GM19099 (cell line): Measurements from ENCODE around the gene AK8.

Experiments used
- POLR2A ChIP-seq: IDR thresholded peaks from 3 replicates; pipeline ENCODE4 v1.6.1; 2011; ENCODE audit warnings: low read depth; ENCODE audit not compliant: insufficient read length; ENCODE audit errors: extremely low read depth

The AK8 gene, protein sequence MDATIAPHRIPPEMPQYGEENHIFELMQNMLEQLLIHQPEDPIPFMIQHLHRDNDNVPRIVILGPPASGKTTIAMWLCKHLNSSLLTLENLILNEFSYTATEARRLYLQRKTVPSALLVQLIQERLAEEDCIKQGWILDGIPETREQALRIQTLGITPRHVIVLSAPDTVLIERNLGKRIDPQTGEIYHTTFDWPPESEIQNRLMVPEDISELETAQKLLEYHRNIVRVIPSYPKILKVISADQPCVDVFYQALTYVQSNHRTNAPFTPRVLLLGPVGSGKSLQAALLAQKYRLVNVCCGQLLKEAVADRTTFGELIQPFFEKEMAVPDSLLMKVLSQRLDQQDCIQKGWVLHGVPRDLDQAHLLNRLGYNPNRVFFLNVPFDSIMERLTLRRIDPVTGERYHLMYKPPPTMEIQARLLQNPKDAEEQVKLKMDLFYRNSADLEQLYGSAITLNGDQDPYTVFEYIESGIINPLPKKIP

GRCh38 chr9:132877824-132878694 is at the start of gene AK8:
TSS of gene AK8 (minus strand) at chr9:132878284. CDS start at chr9:132878255, 29 bp downstream.
- TF ChIP-seq POLR2A = peak; percentile 50

DNA sequence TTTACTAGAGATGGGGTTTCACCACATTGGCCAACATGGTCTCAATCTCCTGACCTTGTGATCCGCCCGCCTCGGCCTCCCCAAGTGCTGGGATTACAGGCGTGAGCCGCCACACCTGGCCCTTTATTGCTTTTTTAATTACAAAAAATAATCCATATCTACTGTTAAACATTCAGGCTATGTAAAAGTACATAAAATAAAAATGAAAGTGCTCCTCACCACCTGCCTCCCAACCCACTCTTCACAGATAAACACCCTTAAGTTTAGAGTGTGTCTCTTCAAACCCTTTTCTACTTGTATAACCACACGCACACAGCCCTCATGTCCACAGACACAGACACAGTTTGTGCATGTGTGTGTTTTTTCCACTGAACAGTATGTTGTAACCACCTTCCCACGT is 49.6 kb upstream of the AK8 start:
- no peak for TF ChIP-seq POLR2A

GRCh38 chr9:132923346-132923902 is 45.3 kb upstream of the AK8 start:
- no peak for TF ChIP-seq POLR2A

- no peak for TF ChIP-seq POLR2A
These were observed 41.7 kb upstream of the AK8 start for GRCh38 chr9:132919614-132920268.

- no peak for TF ChIP-seq POLR2A
These were observed 36.8 kb upstream of the AK8 start for GRCh38 chr9:132914924-132915323.

GRCh38 chr9:132912131-132912530 is 34.0 kb upstream of the AK8 start:
- no peak for TF ChIP-seq POLR2A

GRCh38 chr9:132910376-132910775 is 32.3 kb upstream of the AK8 start:
- no peak for TF ChIP-seq POLR2A

GRCh38 chr9:132909311-132909710 is 31.2 kb upstream of the AK8 start:
- TF ChIP-seq POLR2A = no peak

DNA sequence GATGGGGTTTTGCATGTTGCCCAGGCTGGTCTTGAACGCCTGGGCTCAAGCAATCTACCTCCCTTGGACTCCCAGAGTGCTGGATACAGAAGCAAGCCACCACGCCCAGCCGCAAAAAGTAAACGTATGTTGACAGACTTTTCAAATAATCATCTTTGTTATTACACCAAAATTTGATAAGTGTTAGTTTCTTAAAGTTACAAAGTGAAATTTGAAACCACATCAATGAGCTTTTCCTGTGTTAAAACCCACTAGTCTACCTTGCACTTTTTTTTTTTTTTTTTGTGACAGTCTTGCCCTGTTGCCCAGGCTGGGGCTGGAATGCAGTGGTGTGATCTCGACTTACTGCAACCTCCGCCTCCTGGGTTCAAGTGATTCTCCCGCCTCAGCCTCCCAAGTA is 30.6 kb upstream of the AK8 start:
- TF ChIP-seq POLR2A = no peak

GRCh38 chr9:132905726-132906125 is 27.6 kb upstream of the AK8 start:
- TF ChIP-seq POLR2A = no peak

DNA sequence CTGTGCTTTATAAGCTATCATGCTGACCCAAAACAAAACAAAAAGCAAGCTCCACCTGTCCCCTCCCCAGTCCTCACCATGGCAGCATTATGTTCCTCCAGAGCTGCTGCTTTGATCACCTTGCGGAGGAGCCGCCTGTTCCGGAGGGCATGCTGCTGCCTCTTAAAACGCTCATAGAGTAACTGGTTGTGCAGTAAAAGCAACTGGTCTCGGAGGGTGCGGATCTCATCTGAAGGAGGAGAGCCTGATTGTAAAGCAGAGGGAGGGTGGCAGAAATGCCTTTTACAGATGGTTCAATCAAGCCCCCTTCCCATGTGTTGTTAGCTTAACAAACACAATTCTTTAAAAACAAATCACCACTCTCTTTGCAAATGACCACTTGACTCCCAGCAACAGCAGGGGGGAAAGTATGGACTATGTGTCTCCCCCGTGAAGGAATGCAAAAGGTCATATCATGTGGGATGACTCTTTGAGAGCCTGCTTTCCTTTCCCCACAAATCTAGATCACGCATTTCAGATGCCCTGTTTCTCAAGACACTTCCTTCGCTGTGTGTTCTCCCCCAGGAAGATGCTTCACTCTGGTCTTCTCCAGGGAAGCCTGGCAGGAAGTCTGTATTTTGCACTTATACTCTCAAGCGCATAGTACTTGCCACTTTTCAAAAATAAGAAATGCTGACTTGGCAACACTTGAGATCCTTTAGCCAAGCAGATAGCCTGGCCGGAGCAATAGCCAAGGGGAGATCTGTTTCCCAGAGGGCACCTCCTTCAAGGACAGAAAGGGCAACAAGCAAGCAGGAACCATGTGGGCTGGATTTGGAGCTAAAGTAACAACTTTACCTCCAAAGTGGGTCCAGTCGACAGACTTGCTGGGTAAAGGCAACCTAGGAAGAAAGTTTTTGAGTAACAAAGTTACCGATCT is 25.7 kb upstream of the AK8 start:
- no peak for TF ChIP-seq POLR2A

DNA sequence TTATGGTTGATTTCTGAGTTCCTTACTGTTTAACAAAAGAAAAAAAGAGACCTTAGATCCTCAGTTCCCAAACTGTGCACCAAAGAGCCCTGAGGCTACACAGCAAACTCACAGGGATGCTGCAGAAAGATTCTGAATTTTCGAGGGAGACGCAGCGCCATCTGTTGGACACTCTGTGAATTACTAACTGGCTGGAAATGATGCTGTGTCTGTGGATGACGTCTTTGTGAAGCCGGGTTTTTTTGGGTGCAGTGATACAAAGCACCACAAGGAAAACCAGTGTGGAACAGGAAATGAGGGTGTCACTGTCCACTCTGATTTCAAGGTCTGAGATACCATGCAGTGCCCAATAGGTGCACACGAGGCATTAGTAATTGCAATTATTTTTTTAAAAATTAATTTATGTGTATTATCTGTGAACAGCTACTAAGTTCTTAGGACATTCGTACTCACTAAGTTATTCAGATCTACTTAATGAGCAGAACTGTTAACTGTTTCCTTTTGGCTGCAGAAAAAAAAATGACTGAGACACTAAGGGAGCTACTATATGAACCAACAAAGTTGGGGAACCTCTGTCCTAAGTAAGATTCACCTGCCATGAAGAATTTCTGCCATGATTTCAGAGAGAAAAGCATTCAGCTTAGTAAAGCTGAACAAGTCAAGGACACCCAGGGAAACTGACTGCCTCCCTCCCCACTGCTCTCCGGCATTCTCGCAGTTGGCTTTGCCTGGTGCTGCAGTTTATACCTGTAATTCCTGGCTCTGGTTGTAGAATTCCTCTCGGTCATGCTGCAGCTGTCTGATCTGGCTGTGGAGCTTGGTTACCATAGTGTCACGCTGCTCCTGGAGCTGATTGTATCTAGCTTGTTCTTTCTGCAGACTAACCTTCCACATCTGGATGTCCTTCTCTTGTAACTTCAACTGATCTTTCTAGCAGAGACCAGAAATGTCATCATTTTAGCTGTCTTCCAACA is 24.1 kb upstream of the AK8 start:
- no peak for TF ChIP-seq POLR2A

GRCh38 chr9:132898051-132898450 is 20.0 kb upstream of the AK8 start:
- TF ChIP-seq POLR2A = no peak
